Heart right ventricle (tissue), 16 donors: Measurements from ENCODE around the gene CD55. TPM values are rescaled to one million over a fixed set of nuclear protein-coding genes. Genes with fewer than 3 reads are reported as not detected.

Source experiments
- ATAC-seq, 8 donors: fragments of 200-7000 bp; cut with Tn5 transposase; one replicate each; pipeline ENCODE4 v1.9.1; 2020; ENCODE audit warnings: mild to moderate bottlenecking in 8 of 8, moderate library complexity in 8 of 8, moderate number of reproducible peaks in 1 of 8
- DNase-seq, 2 donors: peaks; one replicate each; pipeline ENCODE4 v3.0.0-alpha.2; 2020
- H3K27ac ChIP-seq, 10 donors: fragments of 200-600 bp; sonication (generic) in 2 of 10; one replicate each; pipeline versions ENCODE4 v1.5.0 to v1.8.0; 2020 to 2022; ENCODE audit warnings: mild to moderate bottlenecking in 3 of 10
- H3K27me3 ChIP-seq, 7 donors: fragments of 200-600 bp; one replicate each; pipeline ENCODE4 v1.8.0; 2021 to 2022; ENCODE audit warnings: mild to moderate bottlenecking in 2 of 7
- H3K36me3 ChIP-seq, 9 donors: fragments of 200-600 bp; sonication (generic) in 1 of 9; one replicate each; pipeline versions ENCODE4 v1.5.0 to v1.8.0; 2020 to 2022; ENCODE audit warnings: mild to moderate bottlenecking in 2 of 9
- H3K4me1 ChIP-seq, 9 donors: fragments of 200-600 bp; sonication (generic) in 1 of 9; one replicate each; pipeline versions ENCODE4 v1.5.0 to v1.8.0; 2020 to 2022; ENCODE audit warnings: mild to moderate bottlenecking in 4 of 9
- H3K4me3 ChIP-seq, 10 donors: fragments of 200-600 bp; sonication (generic) in 2 of 10; one replicate each; pipeline versions ENCODE4 v1.5.0 to v1.8.0; 2020 to 2022; ENCODE audit warnings: mild to moderate bottlenecking in 7 of 10, moderate library complexity in 2 of 10
- H3K9me3 ChIP-seq, 11 donors: fragments of 200-600 bp in 10 of 11; sonication (generic) in 2 of 11; one replicate each; pipeline versions ENCODE4 v1.5.0 to v1.8.0; 2013 to 2022; ENCODE audit warnings: mild to moderate bottlenecking in 2 of 11, control low read depth in 1 of 11, moderate library complexity in 1 of 11
- CTCF ChIP-seq, 9 donors: fragments of 200-600 bp; sonication (generic) in 2 of 9; IDR thresholded peaks; one replicate each; pipeline versions ENCODE4 v1.5.0 to v1.8.0; 2021 to 2022; ENCODE audit warnings: antibody characterized with exemption in 9 of 9, mild to moderate bottlenecking in 5 of 9, moderate library complexity in 1 of 9
- WGBS, 2 donors: extraction: QIAGEN DNeasy Blood & Tissue Kit; methylation state at CpG; one replicate each; pipeline ENCODE4 v1.1.7; 2013; ENCODE audit warnings: inconsistent platforms in 1 of 2; 5-methylcytosine and 5-hydroxymethylcytosine counted together
- intact Hi-C, 10 donors: fragments of 100-400 bp; cut with DNase I; formaldehyde crosslinking; loops; one replicate each; pipeline versions ENCODE4 v1.11.1 to v1.14.2; 2022
- long read RNA-seq, 3 donors: library from polyadenylated mRNA; unstranded; transcript quantifications; one replicate each; pipeline ENCODE4 v2.0.0, GENCODE V29; 2020 to 2021
- polyA plus RNA-seq, 2 donors: library from polyadenylated mRNA; stranded (reverse); fragments of 200-250 nt; gene quantifications; one replicate each; pipeline ENCODE4 v1.2.3, GENCODE V29; 2013
- total RNA-seq, 10 donors: library from RNA; stranded (reverse); fragmentation: NEBNext Ultra II Directional in 3 of 10; extraction: Animal tissue kit (Norgen Biotek cat#: 25700) in 3 of 10; gene quantifications; one replicate each; pipeline versions ENCODE4 v1.2.1 to v1.2.4, GENCODE V29; 2021 to 2023
- donor health status: Arrhythmogenic right ventricular cardiomyopathy.
- donor health status: ischemic (EF 13 %, LVEDD 7.1; RV severe dilation, severe dysfunction).
- donor health status: healthy with polysubstance abuse.
- donor health status: DM: no; HTN: yes; CAD: no.
- donor health status: DM: no; HTN: no; CAD: no.
- donor health status: ischemic (EF 25% LVEDD 6.9; RV normal size, moderate dysfunction).
- donor health status: ischemic (EF 25% LVEDD 5.7; RV mildly dilated, moderate dysfunction).
- donor health status: healthy.
- donor health status: DM: yes; HTN: yes; CAD: no.
- donor health status: Ischemic cardiomyopathy.
- donor health status: ischemic (EF 35%, LVEDD 5.7; RV mildly dilated, moderate dysfunction).
- donor health status: nonischemic (EF 11% LVEDD 7.7; RV severe dilation, severe dysfunction).
- donor health status: DM: yes; HTN: yes; CAD: no.
- donor health status: PGD.
- donor health status: ischemic (EF 29% LVEDD 5.4; RV normal size, mild dysfunction).
- donor health status: nonischemic (EF 23%, LVEDD 6.1; RV moderate dilation, normal function).

The CD55 gene
- total RNA-seq (100 to 1,000 TPM in 3 of 10 donors, 10 to 100 TPM in 7; 69.5 to 132 (median 81.4) TPM), polyA plus RNA-seq (10 to 100 TPM; 25.3 to 90.6 TPM)
- long read RNA-seq, donor 1, transcript CD55-203 (10 exons, 1,691 nt): minor isoform, 6 of 91 reads
- long read RNA-seq, donor 1, transcript CD55-204 (10 exons, 2,892 nt): major isoform, 56 of 91 reads
- long read RNA-seq, donor 1, transcript CD55-201 (11 exons, 2,220 nt): minor isoform, 7 of 91 reads
- long read RNA-seq, donor 1, partial matches to known transcripts: 6 of 91 reads
- long read RNA-seq, donor 1, other reads (novel, unspliced or antisense): 15 of 91 reads
- long read RNA-seq, donor 2, transcript CD55-204 (10 exons, 2,892 nt): major isoform, 46 of 83 reads
- long read RNA-seq, donor 2, transcript CD55-203 (10 exons, 1,691 nt): minor isoform, 10 of 83 reads
- long read RNA-seq, donor 2, transcript CD55-201 (11 exons, 2,220 nt): minor isoform, 8 of 83 reads
- long read RNA-seq, donor 2, partial matches to known transcripts: 4 of 83 reads
- long read RNA-seq, donor 2, other reads (novel, unspliced or antisense): 15 of 83 reads
- long read RNA-seq, donor 3, transcript CD55-203 (10 exons, 1,691 nt): minor isoform, 21 of 378 reads
- long read RNA-seq, donor 3, transcript CD55-204 (10 exons, 2,892 nt): major isoform, 237 of 378 reads
- long read RNA-seq, donor 3, transcript CD55-201 (11 exons, 2,220 nt): minor isoform, 21 of 378 reads
- long read RNA-seq, donor 3, partial matches to known transcripts: 24 of 378 reads
- long read RNA-seq, donor 3, other reads (novel, unspliced or antisense): 74 of 378 reads

- WGBS, 2 donors: 0 to 1% methylated on average over 53 of the region's 53 CpGs
Measured at GRCh38 chr1:207321079-207321789, at the start of gene CD55. Gene CD55, plus strand, starts transcription at chr1:207321678. Its CDS starts 88 bp downstream, at chr1:207321766.

GRCh38 chr1:207274882-207275281 is 46.6 kb upstream of the CD55 start:
- peaks cover 0 to 26% (median 0%) of the 10 kb centered on the region in 11 donors for H3K9me3 ChIP-seq
- DNase-seq (no peak), ATAC-seq (no peak)
- H3K27me3 ChIP-seq: no peaks in the 10 kb centered on the region
- TF ChIP-seq CTCF (IDR thresholded peaks at IDR 0.05): no peak
- H3K36me3 ChIP-seq: no peaks in the 10 kb centered on the region
- H3K4me3 ChIP-seq: no peak overlapping the region
- peaks cover 0 to 10% (median 5%) of the 10 kb centered on the region in 9 donors for H3K4me1 ChIP-seq
- intact Hi-C loops: no loop called here
- no peak overlapping the region for H3K27ac ChIP-seq

More at GRCh38 chr1:207321079-207321789, at the start of gene CD55:
- no peaks in the 10 kb centered on the region for H3K9me3 ChIP-seq
- peak within 1 kb of the TSS; percentile 66 to 98 (median 88) for H3K4me3 ChIP-seq
- peaks cover 0 to 68% (median 28%) of the 10 kb centered on the region in 9 donors for H3K4me1 ChIP-seq
- intact Hi-C loops: loop anchor here in 4 of 10 donors (2.0 to 10.0 kb wide), 4 partner anchors 116 to 239 kb away; partner anchors contain the start of gene C4BPB (in 2 of the 4)
- peak within 1 kb of the TSS; percentile 94 to 99 (median 96) for H3K27ac ChIP-seq
- ATAC-seq (peak; percentile 96 to 99 (median 97)), DNase-seq (peak; percentile 93 to 97)
- peaks cover 0 to 33% (median 15%) of the 10 kb centered on the region in 9 donors for H3K36me3 ChIP-seq
- TF ChIP-seq CTCF (IDR thresholded peaks at IDR 0.05): peak in 5 of 9 donors; percentile 22 to 46 (median 44)
- H3K27me3 ChIP-seq: no peaks in the 10 kb centered on the region

GRCh38 chr1:207276465-207276864 is 45.0 kb upstream of the CD55 start:
- Histone ChIP-seq H3K4me3 (no peak overlapping the region), H3K4me1 (peaks cover 0 to 13% (median 5%) of the 10 kb centered on the region in 9 donors), H3K9me3 (peaks cover 0 to 26% (median 0%) of the 10 kb centered on the region in 11 donors), H3K27ac (no peak overlapping the region), H3K36me3 (no peaks in the 10 kb centered on the region), H3K27me3 (no peaks in the 10 kb centered on the region)
- no peak for TF ChIP-seq CTCF (IDR thresholded peaks at IDR 0.05)
- intact Hi-C loops: no loop called here
- WGBS, 2 donors: 86 to 97% methylated on average over 1 of the region's 1 CpG
- ATAC-seq: no peak
- DNase-seq: no peak

GRCh38 chr1:207277241-207277640 is 44.2 kb upstream of the CD55 start:
- Histone ChIP-seq H3K27me3 (no peaks in the 10 kb centered on the region), H3K36me3 (no peaks in the 10 kb centered on the region), H3K27ac (peak overlapping the region in 1 of 10 donors; percentile 27), H3K4me3 (no peak overlapping the region), H3K9me3 (peaks cover 0 to 26% (median 0%) of the 10 kb centered on the region in 11 donors), H3K4me1 (peaks cover 0 to 21% (median 5%) of the 10 kb centered on the region in 9 donors)
- TF ChIP-seq CTCF (IDR thresholded peaks at IDR 0.05): no peak
- no peak for ATAC-seq
- 57 to 67% methylated on average over 1 of the region's 1 CpG for WGBS, 2 donors
- intact Hi-C loops: no loop called here
- no peak for DNase-seq
